Endothelial cell of umbilical vein (primary cell): ENCODE data around the gene COQ7. TPM values are rescaled to one million over a fixed set of nuclear protein-coding genes. Genes with fewer than 3 reads are reported as not detected.

Experiments
- BruUV-seq: library from RNA; stranded (reverse); fragments of 400-500 nt; replicated peaks from 2 replicates; lab custom pipeline; 2021; lab: Mats Ljungman, UMichigan
- CTCF ChIA-PET: fragments of 300-600, 350-600 bp; sonication (Branson Sonifier 250); formaldehyde crosslinking; loops from one replicate; lab custom pipeline; 2021; ENCODE audit warnings: antibody characterized with exemption, inconsistent platforms; lab: Charles Lee
- POLR2A ChIA-PET: fragments of 300-600, 350-600 bp; sonication (Branson Sonifier 250); formaldehyde crosslinking; loops from one replicate; lab custom pipeline; 2021; ENCODE audit warnings: antibody characterized with exemption, inconsistent platforms; lab: Charles Lee
- DNase-seq: peaks from one replicate; pipeline ENCODE4 v3.0.0-alpha.2; 2011; ENCODE audit warnings: low read depth, low spot score
- FAIRE-seq: peaks from 2 replicates; lab custom pipeline; 2011; peaks lifted over from hg19 to GRCh38; lab: Jason Lieb, UNC
- H2AFZ ChIP-seq: 2 replicates; pipeline ENCODE4 v1.6.0; 2012; ENCODE audit warnings: low read depth, low read length, control low read depth, inconsistent platforms
- H3K27ac ChIP-seq: 2 replicates; pipeline ENCODE4 v1.5.1; 2011; ENCODE audit warnings: low read depth, mild to moderate bottlenecking, control low read depth, low read length, moderate library complexity; ENCODE audit not compliant: insufficient read depth
- H3K27me3 ChIP-seq, 2 experiments: 2 replicates each; pipeline versions ENCODE4 v1.6.0 to v1.6.1; 2011; ENCODE audit warnings: low read length in 2 of 2, mixed read lengths in 1 of 2; ENCODE audit not compliant: control insufficient read depth in 2 of 2, insufficient read depth in 2 of 2
- H3K36me3 ChIP-seq, 2 experiments: 2 replicates in 1 of 2; 3 replicates in 1 of 2; pipeline ENCODE4 v1.5.1; 2011; ENCODE audit warnings: low read length in 2 of 2, mild to moderate bottlenecking in 1 of 2, moderate library complexity in 1 of 2; ENCODE audit not compliant: control insufficient read depth in 2 of 2, insufficient read depth in 2 of 2; ENCODE audit errors: extremely low read depth in 1 of 2
- H3K4me1 ChIP-seq: 3 replicates; pipeline ENCODE4 v1.5.1; 2011; ENCODE audit warnings: mild to moderate bottlenecking, low read length; ENCODE audit not compliant: control insufficient read depth, insufficient read depth; ENCODE audit errors: extremely low read depth
- H3K4me2 ChIP-seq: 2 replicates; pipeline ENCODE4 v1.6.1; 2011; ENCODE audit warnings: low read length, control low read depth, mixed read lengths; ENCODE audit not compliant: insufficient read depth
- H3K4me3 ChIP-seq, 3 experiments: fragments of 200-600 bp in 1 of 3; sonication (generic), shearing (Covaris generic) in 1 of 3; replicated peaks in 1 of 3; 2 replicates each; pipeline ENCODE4 v1.5.1; 2011 to 2016; ENCODE audit warnings: control low read depth in 3 of 3, low read length in 3 of 3, mild to moderate bottlenecking in 2 of 3, inconsistent platforms in 1 of 3, low read depth in 1 of 3, moderate library complexity in 1 of 3; ENCODE audit not compliant: insufficient read depth in 1 of 3
- H3K79me2 ChIP-seq: 2 replicates; pipeline ENCODE4 v1.6.0; 2012; ENCODE audit warnings: low read length, inconsistent platforms; ENCODE audit not compliant: control insufficient read depth, insufficient read depth
- H3K9ac ChIP-seq: replicated peaks from 2 replicates; pipeline ENCODE3; 2011; ENCODE audit warnings: low read length, control low read depth; ENCODE audit not compliant: insufficient read depth; ENCODE audit errors: extremely low read depth
- H3K9me1 ChIP-seq: replicated peaks from 3 replicates; pipeline ENCODE4 v1.6.0; 2011; ENCODE audit warnings: mild to moderate bottlenecking, low read length; ENCODE audit not compliant: control insufficient read depth, insufficient read depth; ENCODE audit errors: extremely low read depth
- H3K9me3 ChIP-seq: replicated peaks from 2 replicates; pipeline ENCODE4 v1.5.1; 2012; ENCODE audit warnings: low read length, inconsistent platforms; ENCODE audit not compliant: control insufficient read depth, insufficient read depth
- H4K20me1 ChIP-seq: replicated peaks from 2 replicates; pipeline ENCODE3; 2011; ENCODE audit warnings: mild to moderate bottlenecking, low read length; ENCODE audit not compliant: control insufficient read depth, insufficient read depth; ENCODE audit errors: extremely low read depth
- CTCF ChIP-seq, 2 donors: IDR thresholded peaks; 1 replicate in 1 of 2; 2 replicates in 1 of 2; pipeline ENCODE4 v1.5.1; 2011; ENCODE audit warnings: low read length in 2 of 2, mild to moderate bottlenecking in 2 of 2, moderate library complexity in 2 of 2, control low read depth in 1 of 2, inconsistent platforms in 1 of 2, low read depth in 1 of 2; ENCODE audit not compliant: insufficient read depth in 1 of 2; ENCODE audit errors: extremely low read depth in 1 of 2
- EZH2 ChIP-seq: IDR thresholded peaks from 2 replicates; pipeline ENCODE4 v1.6.1; 2012; ENCODE audit warnings: borderline replicate concordance, low read depth, mild to moderate bottlenecking, moderate library complexity, low read length, inconsistent platforms; ENCODE audit not compliant: severe bottlenecking
- FOS ChIP-seq: IDR thresholded peaks from 2 replicates; pipeline ENCODE4 v1.6.1; 2011; ENCODE audit warnings: mild to moderate bottlenecking, low read length, moderate library complexity, borderline replicate concordance; ENCODE audit not compliant: insufficient read depth
- GATA2 ChIP-seq: IDR thresholded peaks from 2 replicates; pipeline ENCODE4 v1.7.0; 2011; ENCODE audit warnings: low read depth, mild to moderate bottlenecking, moderate library complexity, mixed read lengths, low read length; ENCODE audit not compliant: insufficient read length, insufficient read depth
- JUN ChIP-seq: IDR thresholded peaks from 2 replicates; pipeline ENCODE4 v1.6.1; 2011; ENCODE audit warnings: borderline replicate concordance, low read depth; ENCODE audit not compliant: insufficient read length, insufficient read depth
- MYC ChIP-seq: IDR thresholded peaks from one replicate; pipeline ENCODE4 v1.6.1; 2011; ENCODE audit warnings: mild to moderate bottlenecking, low read depth, low read length
- POLR2A ChIP-seq: IDR thresholded peaks from 2 replicates; pipeline ENCODE4 v1.6.1; 2012; ENCODE audit warnings: low read depth, mild to moderate bottlenecking, control low read depth, low read length
- POLR2AphosphoS5 ChIP-seq: IDR thresholded peaks from 2 replicates; pipeline ENCODE4 v1.6.1; 2012; ENCODE audit warnings: low read depth, mild to moderate bottlenecking, control low read depth, low read length, moderate library complexity; ENCODE audit not compliant: insufficient read depth
- dilution Hi-C: fragments of 300-500 bp; cut with MboI; formaldehyde crosslinking; loops from one replicate; pipeline ENCODE4 v1.15.0; 2019; ENCODE audit warnings: low sequenced_read_pairs; ENCODE audit not compliant: extremely low pct_ligation_motif_present
- intact Hi-C: fragments of 100-400 bp; cut with micrococcal nuclease; formaldehyde crosslinking; loops from one replicate; pipeline ENCODE4 v1.10.0; 2022
- polyA plus RNA-seq, 4 experiments: library from polyadenylated mRNA; depleted of rRNA in 3 of 4; stranded (reverse) in 3 of 4; unstranded in 1 of 4; fragments of >200 nt; gene quantifications; 2 replicates each; pipeline versions ENCODE4 v1.2.1 to v1.2.3, GENCODE V29; 2011 to 2012; ENCODE audit warnings: missing spikeins in 1 of 4
- total RNA-seq: library from RNA; stranded (reverse); gene quantifications from 2 replicates; pipeline ENCODE4 v1.2.3, GENCODE V29; 2021
- TF ChIP-seq, protein P1 (sequence below): IDR thresholded peaks from 2 replicates; pipeline ENCODE4 v1.6.1; 2011; ENCODE audit not compliant: insufficient read depth, insufficient read length

Gene COQ7
- total and polyA plus RNA-seq, 2 donors (not counting 3 experiments of a cell fraction or from before 2014, with no cell fraction given) = 12.9 to 24.2 TPM

GRCh38 chr16:19102187-19102872 lies 34.9 kb downstream of the COQ7 start:
- dilution Hi-C loops = loop anchor here (25.0 kb wide), 1 partner anchor 315 kb away; the partner anchor contains the start of gene RPS15A
- no peaks in the 10 kb centered on the region for H3K9me1 ChIP-seq
- H3K4me2 ChIP-seq = no peak overlapping the region
- H4K20me1 ChIP-seq = no peaks in the 10 kb centered on the region
- ChIA-PET CTCF (interaction anchor here (0.6 kb wide), 1 partner anchor 1283 kb away, joined by 3 read pairs; no protein-coding TSS in a partner anchor), POLR2A (no interaction called here)
- no peak overlapping the region for H3K9ac ChIP-seq
- FAIRE-seq (no peak), DNase-seq (no peak)
- peaks cover 1% of the 10 kb centered on the region for H3K4me1 ChIP-seq
- no peaks in the 10 kb centered on the region for H3K27me3 ChIP-seq
- H3K9me3 ChIP-seq = no peaks in the 10 kb centered on the region
- intact Hi-C loops = no loop called here
- H3K4me3 ChIP-seq = no peak overlapping the region
- TF ChIP-seq POLR2AphosphoS5 (no peak), GATA2 (no peak), MYC (no peak), EZH2 (no peak)
- no peak overlapping the region for H3K27ac ChIP-seq
- H3K79me2 ChIP-seq = no peaks in the 10 kb centered on the region
- BruUV-seq = no TSS peak
- H3K36me3 ChIP-seq = no peaks in the 10 kb centered on the region
- H2AFZ ChIP-seq = no peak overlapping the region

DNA sequence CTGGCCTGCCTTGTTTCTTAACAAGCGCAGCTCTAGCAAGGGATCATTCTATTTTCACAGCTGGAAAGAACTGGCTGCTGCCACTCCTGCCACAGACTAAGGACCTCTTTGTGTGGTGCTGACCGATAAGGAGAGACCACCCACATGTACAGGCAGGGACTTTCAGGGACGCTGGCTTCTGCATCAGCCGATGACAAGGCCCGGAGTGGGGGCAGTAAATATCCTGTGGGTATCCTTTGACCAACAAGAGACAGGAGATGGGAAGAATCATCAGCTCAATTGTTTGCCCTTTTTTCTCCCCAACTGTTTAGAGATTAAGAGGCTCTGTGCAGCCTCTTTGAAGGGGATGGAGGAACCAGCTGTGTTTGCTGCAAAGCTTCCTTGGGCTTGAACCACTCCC lies 37.2 kb downstream of the COQ7 start:
- POLR2A ChIA-PET = no interaction called here

More for the DNA sequence above, 37.2 kb downstream of the COQ7 start:
- H3K9ac ChIP-seq = no peak overlapping the region
- H3K9me3 ChIP-seq = no peaks in the 10 kb centered on the region
- H4K20me1 ChIP-seq = no peaks in the 10 kb centered on the region
- no peaks in the 10 kb centered on the region for H3K36me3 ChIP-seq
- FAIRE-seq (no peak), DNase-seq (no peak)
- H3K27ac ChIP-seq = no peak overlapping the region
- no peak overlapping the region for H3K4me3 ChIP-seq
- H3K4me1 ChIP-seq = peaks cover 15% of the 10 kb centered on the region
- intact Hi-C loops = no loop called here
- no peaks in the 10 kb centered on the region for H3K27me3 ChIP-seq
- no peak overlapping the region for H2AFZ ChIP-seq
- CTCF ChIA-PET = interaction anchor here (1.1 to 1.7 kb wide), 3 partner anchors 11 to 74 kb away, joined by 3 to 6 read pairs (median 3); no protein-coding TSS in a partner anchor
- H3K4me2 ChIP-seq = no peak overlapping the region
- BruUV-seq = no TSS peak
- dilution Hi-C loops = loop anchor here (25.0 kb wide), 1 partner anchor 317 kb away; the partner anchor contains the start of gene RPS15A
- TF ChIP-seq CTCF (IDR thresholded peaks at IDR 0.05; ENCODE audit: extremely low read depth in 1 of 2, insufficient read depth in 1 of 2, low read depth in 1 of 2, low read length in 2 of 2) (no peak), MYC (no peak), FOS (no peak), POLR2A (no peak), EZH2 (no peak), JUN (no peak), GATA2 (no peak), POLR2AphosphoS5 (no peak)
- TF ChIP-seq, protein P1, sequence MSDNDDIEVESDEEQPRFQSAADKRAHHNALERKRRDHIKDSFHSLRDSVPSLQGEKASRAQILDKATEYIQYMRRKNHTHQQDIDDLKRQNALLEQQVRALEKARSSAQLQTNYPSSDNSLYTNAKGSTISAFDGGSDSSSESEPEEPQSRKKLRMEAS = no peak
- H3K79me2 ChIP-seq = no peaks in the 10 kb centered on the region
- H3K9me1 ChIP-seq = no peaks in the 10 kb centered on the region
